HEK293T (cell line): ENCODE results near the gene SKP1.
A peak's percentile ranks its signal among the peaks of the same experiment; 100 is the strongest.

ENCODE experiments used
- CTCF ChIA-PET: fragments of 350-600 bp; formaldehyde crosslinking; extraction: SDS; loops from one replicate; lab custom pipeline; 2021; ENCODE audit warnings: antibody characterized with exemption, inconsistent platforms; lab: Yijun Ruan, JAX
- POLR2A ChIA-PET: fragments of 350-600 bp; formaldehyde crosslinking; extraction: SDS; loops from one replicate; lab custom pipeline; 2020; ENCODE audit warnings: antibody characterized with exemption, inconsistent platforms; lab: Yijun Ruan, JAX
- DNase-seq: peaks from one replicate; pipeline ENCODE4 v3.0.0; 2012; ENCODE audit warnings: mixed read lengths; ENCODE audit errors: extremely low spot score
- ARNT ChIP-seq: fragments of 450-650 bp; IDR thresholded peaks from 2 replicates; pipeline ENCODE4 v1.6.1; 2017; ENCODE audit warnings: mild to moderate bottlenecking
- BHLHE40 ChIP-seq: fragments of 450-650 bp; IDR thresholded peaks from 2 replicates; pipeline ENCODE4 v1.6.1; 2016; ENCODE audit warnings: mild to moderate bottlenecking, moderate library complexity, borderline replicate concordance
- CTBP1 ChIP-seq: fragments of 450-650 bp; IDR thresholded peaks from 2 replicates; pipeline ENCODE4 v1.6.1; 2016; ENCODE audit warnings: borderline replicate concordance
- ELF4 ChIP-seq: fragments of 450-650 bp; IDR thresholded peaks from 2 replicates; pipeline ENCODE4 v1.6.1; 2017; ENCODE audit warnings: antibody characterized with exemption
- FOXA1 ChIP-seq: fragments of 450-650 bp; IDR thresholded peaks from 2 replicates; pipeline ENCODE4 v1.6.1; 2016; ENCODE audit warnings: mild to moderate bottlenecking
- FOXK2 ChIP-seq: fragments of 450-650 bp; IDR thresholded peaks from 2 replicates; pipeline ENCODE4 v1.6.1; 2016; ENCODE audit warnings: mild to moderate bottlenecking
- FOXM1 ChIP-seq: fragments of 450-650 bp; IDR thresholded peaks from 2 replicates; pipeline ENCODE4 v1.6.1; 2017; ENCODE audit warnings: mild to moderate bottlenecking, borderline replicate concordance
- HDGF ChIP-seq: fragments of 450-650 bp; IDR thresholded peaks from 2 replicates; pipeline ENCODE4 v1.6.1; 2017; ENCODE audit warnings: antibody characterized with exemption, borderline replicate concordance
- L3MBTL2 ChIP-seq: fragments of 450-650 bp; conservative IDR thresholded peaks from 2 replicates; pipeline ENCODE4 v1.6.1; 2016; ENCODE audit warnings: mild to moderate bottlenecking
- LEF1 ChIP-seq: fragments of 450-650 bp; IDR thresholded peaks from 2 replicates; pipeline ENCODE4 v1.6.1; 2017; ENCODE audit warnings: mild to moderate bottlenecking, borderline replicate concordance
- NFRKB ChIP-seq: fragments of 450-650 bp; IDR thresholded peaks from 2 replicates; pipeline ENCODE4 v1.6.1; 2016; ENCODE audit warnings: mild to moderate bottlenecking, moderate library complexity
- PKNOX1 ChIP-seq: fragments of 450-650 bp; IDR thresholded peaks from 2 replicates; pipeline ENCODE4 v1.6.1; 2016
- SP1 ChIP-seq: fragments of 450-650 bp; IDR thresholded peaks from 2 replicates; pipeline ENCODE4 v1.6.1; 2017
- SUZ12 ChIP-seq: fragments of 450-650 bp; IDR thresholded peaks from 2 replicates; pipeline ENCODE4 v1.6.1; 2016; ENCODE audit warnings: mild to moderate bottlenecking
- TARDBP ChIP-seq: fragments of 450-650 bp; IDR thresholded peaks from 2 replicates; pipeline ENCODE4 v1.6.1; 2016
- ZNF384 ChIP-seq: fragments of 450-650 bp; IDR thresholded peaks from 2 replicates; pipeline ENCODE4 v1.6.1; 2016

Gene SKP1

DNA sequence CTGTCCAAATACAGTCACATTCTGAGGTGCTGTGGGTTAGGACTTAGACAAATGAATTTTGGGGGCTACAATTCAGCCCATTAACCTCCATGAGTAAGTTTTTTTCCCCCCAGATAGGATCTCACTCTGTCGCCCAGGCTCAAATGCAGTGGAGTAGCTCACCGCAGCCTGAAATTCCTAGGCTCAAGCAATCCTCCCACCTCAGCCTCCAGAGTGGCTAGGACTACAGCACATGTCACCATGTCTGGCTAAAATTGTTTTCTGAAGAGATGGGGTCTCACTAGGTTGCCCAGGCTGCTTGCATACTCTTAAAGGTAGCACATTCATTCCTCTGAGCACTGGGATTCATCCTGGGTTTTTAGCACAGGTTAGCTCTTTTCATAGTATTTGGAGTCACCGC lies 26.9 kb upstream of the SKP1 start:
- no peak for TF ChIP-seq FOXK2
- no peak for TF ChIP-seq TARDBP
- TF ChIP-seq NFRKB: no peak
- no peak for TF ChIP-seq L3MBTL2
- TF ChIP-seq FOXM1: no peak
- no peak for TF ChIP-seq PKNOX1
- TF ChIP-seq ARNT: no peak
- no peak for TF ChIP-seq FOXA1
- TF ChIP-seq LEF1: no peak
- TF ChIP-seq SP1: no peak
- TF ChIP-seq CTBP1: no peak
- TF ChIP-seq HDGF: no peak
- TF ChIP-seq ZNF384: no peak
- no peak for TF ChIP-seq SUZ12
- no peak for TF ChIP-seq ELF4
- TF ChIP-seq BHLHE40: no peak
- DNase-seq: no peak
- POLR2A ChIA-PET: no interaction called here
- CTCF ChIA-PET: no interaction called here

- no peak for DNase-seq
- ChIA-PET POLR2A (interaction anchor here (1.6 kb wide), 1 partner anchor 31 kb away, joined by 7 read pairs; the partner anchor contains the start of gene PPP2CA), CTCF (interaction anchor here (0.9 kb wide), 1 partner anchor 12 kb away, joined by 3 read pairs; no protein-coding TSS in a partner anchor)
- TF ChIP-seq ARNT: no peak
- TF ChIP-seq TARDBP: no peak
- TF ChIP-seq L3MBTL2: no peak
- no peak for TF ChIP-seq FOXA1
- TF ChIP-seq BHLHE40: no peak
- no peak for TF ChIP-seq ELF4
Observed at GRCh38 chr5:134195666-134196065, 18.9 kb upstream of the SKP1 start.

GRCh38 chr5:134189031-134189430 lies 12.3 kb upstream of the SKP1 start:
- TF ChIP-seq FOXK2: no peak
- no peak for TF ChIP-seq LEF1
- TF ChIP-seq ZNF384: no peak
- TF ChIP-seq NFRKB: no peak
- no peak for TF ChIP-seq SP1
- TF ChIP-seq SUZ12: no peak
- no peak for TF ChIP-seq BHLHE40
- no peak for TF ChIP-seq HDGF
- TF ChIP-seq PKNOX1: no peak
- no peak for TF ChIP-seq CTBP1
- TF ChIP-seq L3MBTL2: no peak
- no peak for TF ChIP-seq TARDBP
- no peak for TF ChIP-seq ARNT
- no peak for TF ChIP-seq ELF4
- TF ChIP-seq FOXM1: no peak
- TF ChIP-seq FOXA1: no peak
- no peak for DNase-seq
- POLR2A ChIA-PET: interaction anchor here (1.2 kb wide), 1 partner anchor 37 kb away, joined by 3 read pairs; the partner anchor contains the start of gene PPP2CA
- CTCF ChIA-PET: interaction anchor here (0.9 kb wide), 1 partner anchor 31 kb away, joined by 4 read pairs; no protein-coding TSS in a partner anchor

- CTCF ChIA-PET: interaction anchor here (0.9 to 6.6 kb wide), 2 partner anchors 32 to 100 kb away, joined by 4 to 47 read pairs; no protein-coding TSS in a partner anchor
- TF ChIP-seq TARDBP (no peak), FOXM1 (no peak), ZNF384 (no peak), BHLHE40 (no peak), L3MBTL2 (no peak), LEF1 (no peak), ARNT (no peak), NFRKB (no peak), SUZ12 (no peak), FOXK2 (no peak), SP1 (no peak), ELF4 (no peak)
- POLR2A ChIA-PET: no interaction called here
- no peak for DNase-seq
Observed at GRCh38 chr5:134188092-134188491, 11.3 kb upstream of the SKP1 start.

- POLR2A ChIA-PET: interaction anchor here (1.0 to 1.1 kb wide), 2 partner anchors 42 to 104 kb away, joined by 3 to 4 read pairs; partner anchors contain the start of gene PPP2CA
Observed at GRCh38 chr5:134184155-134185135, 7.7 kb upstream of the SKP1 start.

More at GRCh38 chr5:134184155-134185135, 7.7 kb upstream of the SKP1 start:
- CTCF ChIA-PET: interaction anchor here (0.6 to 6.6 kb wide), 5 partner anchors 11 to 388 kb away, joined by 3 to 47 read pairs (median 7); no protein-coding TSS in a partner anchor
- no peak for TF ChIP-seq NFRKB
- no peak for TF ChIP-seq SUZ12
- TF ChIP-seq BHLHE40: no peak
- no peak for TF ChIP-seq CTBP1
- TF ChIP-seq FOXM1: no peak
- no peak for TF ChIP-seq L3MBTL2
- no peak for TF ChIP-seq FOXA1
- no peak for TF ChIP-seq FOXK2
- TF ChIP-seq LEF1: no peak
- no peak for TF ChIP-seq ELF4
- no peak for TF ChIP-seq ARNT
- TF ChIP-seq HDGF: no peak
- no peak for TF ChIP-seq SP1
- TF ChIP-seq PKNOX1: no peak
- TF ChIP-seq TARDBP: no peak
- TF ChIP-seq ZNF384: no peak
- DNase-seq: peak; percentile 69
